SU-DHL-6 (cell line): ENCODE results near the gene GRIK4.

ENCODE experiments used
- H2AFZ ChIP-seq: fragments of 200-600 bp; sonication (generic); 2 replicates; pipeline ENCODE4 v1.6.1; 2014; ENCODE audit warnings: low read depth, mild to moderate bottlenecking, moderate library complexity, mixed read lengths, antibody characterized with exemption, low read length; ENCODE audit not compliant: severe bottlenecking
- H3F3A ChIP-seq: fragments of 200-600 bp; shearing (Covaris generic); 2 replicates; pipeline ENCODE4 v1.6.0; 2016; ENCODE audit warnings: antibody characterized with exemption, mild to moderate bottlenecking; ENCODE audit not compliant: insufficient read depth
- H3K27ac ChIP-seq: fragments of 200-600 bp; sonication (generic); 2 replicates; pipeline ENCODE4 v1.5.1; 2016; ENCODE audit warnings: low read depth, mild to moderate bottlenecking, low read length, moderate library complexity, mixed read lengths
- H3K27me3 ChIP-seq: fragments of 200-600 bp; sonication (generic), shearing (Covaris generic); 2 replicates; pipeline ENCODE4 v1.6.0; 2014; ENCODE audit warnings: mild to moderate bottlenecking, low read length
- H3K36me3 ChIP-seq: fragments of 200-600 bp; sonication (generic); 2 replicates; pipeline ENCODE4 v1.6.1; 2014; ENCODE audit warnings: mild to moderate bottlenecking, low read length, mixed read lengths
- H3K4me2 ChIP-seq: fragments of 300-600, 200-600 bp; shearing (Covaris generic), sonication (generic); 2 replicates; pipeline ENCODE4 v1.6.0; 2014; ENCODE audit warnings: low read length, low read depth, mild to moderate bottlenecking; ENCODE audit not compliant: poor library complexity, severe bottlenecking
- H3K4me3 ChIP-seq: fragments of 200-600 bp; sonication (generic); 2 replicates; pipeline ENCODE4 v1.5.1; 2014; ENCODE audit warnings: antibody characterized with exemption, low read length, mild to moderate bottlenecking, mixed read lengths; ENCODE audit not compliant: insufficient read depth, poor library complexity, severe bottlenecking
- H3K79me2 ChIP-seq: fragments of 200-600 bp; sonication (generic); 2 replicates; pipeline ENCODE4 v1.6.1; 2014; ENCODE audit warnings: mild to moderate bottlenecking, low read length, moderate library complexity; ENCODE audit not compliant: insufficient read depth
- H3K9ac ChIP-seq: fragments of 200-600 bp; sonication (generic); 2 replicates; pipeline ENCODE4 v1.7.0; 2014; ENCODE audit warnings: mild to moderate bottlenecking, low read length
- H3K9me2 ChIP-seq: fragments of 200-600 bp; sonication (generic); replicated peaks from 2 replicates; pipeline ENCODE4 v1.6.1; 2014; ENCODE audit warnings: low read length; ENCODE audit not compliant: insufficient read depth
- H3K9me3 ChIP-seq: fragments of 200-600 bp; sonication (generic); 2 replicates; pipeline ENCODE4 v1.6.1; 2014; ENCODE audit warnings: low read length, mixed read lengths; ENCODE audit not compliant: insufficient read depth
- H4K20me1 ChIP-seq: fragments of 200-600 bp; sonication (generic); 2 replicates; pipeline ENCODE4 v1.6.1; 2014; ENCODE audit warnings: low read depth, mild to moderate bottlenecking, antibody characterized with exemption, low read length, moderate library complexity, mixed read lengths
- CTCF ChIP-seq: fragments of 200-600 bp; sonication (generic); IDR thresholded peaks from one replicate; pipeline ENCODE4 v1.5.1; 2017; ENCODE audit warnings: antibody characterized with exemption, mild to moderate bottlenecking, low read length, moderate library complexity; ENCODE audit not compliant: insufficient read depth, poor library complexity, severe bottlenecking
- EZH2phosphoT487 ChIP-seq: fragments of 200-600 bp; sonication (generic), shearing (Covaris generic); conservative IDR thresholded peaks from 2 replicates; pipeline ENCODE4 v1.6.1; 2018; ENCODE audit warnings: mild to moderate bottlenecking, antibody characterized with exemption, low read length, moderate library complexity, mixed read lengths

GRIK4 gene

GRCh38 chr11:120937501-120937900, 426.0 kb downstream of the GRIK4 start:
- no peak overlapping the region for H3K9ac ChIP-seq
- no peaks in the 10 kb centered on the region for H3K79me2 ChIP-seq
- TF ChIP-seq CTCF: no peak
- no peak for TF ChIP-seq EZH2phosphoT487
- H3K9me2 ChIP-seq: no peaks in the 10 kb centered on the region
- no peak overlapping the region for H2AFZ ChIP-seq
- no peak overlapping the region for H3K4me3 ChIP-seq
- H3K27ac ChIP-seq: no peak overlapping the region
- no peaks in the 10 kb centered on the region for H3K27me3 ChIP-seq
- H3K4me2 ChIP-seq: no peak overlapping the region
- no peaks in the 10 kb centered on the region for H4K20me1 ChIP-seq
- no peaks in the 10 kb centered on the region for H3F3A ChIP-seq
- H3K36me3 ChIP-seq: no peaks in the 10 kb centered on the region
- H3K9me3 ChIP-seq: no peaks in the 10 kb centered on the region

GRCh38 chr11:120938260-120938659, 426.7 kb downstream of the GRIK4 start:
- no peaks in the 10 kb centered on the region for H3K9me2 ChIP-seq
- no peaks in the 10 kb centered on the region for H3K27me3 ChIP-seq

GRCh38 chr11:120940160-120940848, 428.8 kb downstream of the GRIK4 start:
- TF ChIP-seq CTCF: no peak
- TF ChIP-seq EZH2phosphoT487: no peak
- H3K36me3 ChIP-seq: no peaks in the 10 kb centered on the region
- no peaks in the 10 kb centered on the region for H3K79me2 ChIP-seq
- H3K9me3 ChIP-seq: peaks cover 13% of the 10 kb centered on the region
- no peak overlapping the region for H3K4me3 ChIP-seq
- no peaks in the 10 kb centered on the region for H4K20me1 ChIP-seq
- no peak overlapping the region for H3K4me2 ChIP-seq
- no peak overlapping the region for H3K27ac ChIP-seq
- H3F3A ChIP-seq: no peaks in the 10 kb centered on the region
- no peaks in the 10 kb centered on the region for H3K9me2 ChIP-seq
- no peak overlapping the region for H3K9ac ChIP-seq
- no peaks in the 10 kb centered on the region for H3K27me3 ChIP-seq
- H2AFZ ChIP-seq: no peak overlapping the region

More at GRCh38 chr11:120938260-120938659, 426.7 kb downstream of the GRIK4 start:
- Histone ChIP-seq H3K4me2 (no peak overlapping the region), H3K36me3 (no peaks in the 10 kb centered on the region), H3K79me2 (no peaks in the 10 kb centered on the region), H3F3A (no peaks in the 10 kb centered on the region), H3K4me3 (no peak overlapping the region), H3K9ac (no peak overlapping the region), H3K27ac (no peak overlapping the region), H4K20me1 (no peaks in the 10 kb centered on the region), H3K9me3 (no peaks in the 10 kb centered on the region), H2AFZ (no peak overlapping the region)
- TF ChIP-seq EZH2phosphoT487 (no peak), CTCF (no peak)
